Duodenal mucosa (tissue), 2 donors: ENCODE data around the gene ZG16B.

Experiments used
- H3K27ac ChIP-seq: one replicate; pipeline ENCODE4 v1.7.0; 2013; ENCODE audit warnings: low read depth, low read length
- H3K27me3 ChIP-seq, 2 donors: one replicate each; pipeline ENCODE4 v1.7.0; 2013; ENCODE audit warnings: low read length in 2 of 2, control low read depth in 1 of 2; ENCODE audit not compliant: insufficient read depth in 2 of 2, control insufficient read depth in 1 of 2
- H3K36me3 ChIP-seq, 2 donors: one replicate each; pipeline ENCODE4 v1.7.0; 2013; ENCODE audit warnings: low read length in 2 of 2, control low read depth in 1 of 2; ENCODE audit not compliant: insufficient read depth in 2 of 2, control insufficient read depth in 1 of 2
- H3K4me1 ChIP-seq, 2 donors: one replicate each; pipeline ENCODE4 v1.7.0; 2013; ENCODE audit warnings: low read length in 2 of 2, control low read depth in 1 of 2; ENCODE audit not compliant: insufficient read depth in 2 of 2, control insufficient read depth in 1 of 2
- H3K4me3 ChIP-seq, 2 donors: one replicate each; pipeline ENCODE4 v1.7.0; 2013; ENCODE audit warnings: low read length in 2 of 2, low read depth in 1 of 2
- H3K9ac ChIP-seq, 2 donors: one replicate each; pipeline ENCODE4 v1.7.0; 2013; ENCODE audit warnings: low read length in 2 of 2, low read depth in 1 of 2
- H3K9me3 ChIP-seq, 2 donors: one replicate each; pipeline ENCODE4 v1.7.0; 2013; ENCODE audit warnings: low read length in 2 of 2, control low read depth in 1 of 2; ENCODE audit not compliant: control insufficient read depth in 1 of 2

The ZG16B gene

DNA sequence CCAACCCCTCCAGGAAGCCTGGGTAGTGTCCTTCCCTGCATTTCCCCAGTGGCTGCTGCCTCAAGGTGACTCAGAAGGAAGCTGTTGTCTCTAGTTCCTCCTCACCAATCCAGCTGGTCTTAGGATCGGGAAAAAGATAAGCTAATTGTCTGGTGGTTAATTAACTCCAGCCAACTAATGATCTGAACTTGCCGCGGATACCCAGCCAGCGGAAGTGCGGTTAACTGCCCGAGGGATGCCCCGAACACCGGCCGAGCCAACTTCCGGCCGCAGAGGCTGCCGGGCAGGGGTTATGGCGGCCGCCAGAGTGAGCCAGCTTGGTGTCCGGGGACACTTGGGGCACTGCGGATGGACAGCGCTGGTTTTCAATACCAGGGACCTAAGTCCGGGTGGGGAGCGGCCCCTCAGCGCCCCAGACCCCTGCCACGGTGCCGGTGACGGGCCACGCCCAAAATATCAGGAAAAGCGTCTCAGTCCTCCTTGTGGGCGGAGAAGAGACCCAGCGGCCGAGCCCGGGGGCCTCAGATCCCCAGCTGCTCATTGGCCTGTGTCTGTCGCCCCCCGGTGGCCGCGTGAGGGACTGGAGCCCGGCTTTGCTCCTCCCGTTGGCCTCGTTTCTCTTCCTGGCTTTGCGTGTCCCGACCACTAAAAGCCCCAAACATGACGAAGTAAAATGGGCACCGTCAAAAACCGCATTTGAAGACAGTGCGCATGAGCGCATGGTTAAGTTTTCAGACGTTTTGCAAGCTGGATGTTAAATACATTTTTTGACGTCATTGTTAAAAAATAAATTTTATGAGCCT, 38.1 kb downstream of the ZG16B start:
- Histone ChIP-seq H3K36me3 (no peaks in the 10 kb centered on the region), H3K4me1 (peaks cover 4 to 5% of the 10 kb centered on the region in 2 donors), H3K4me3 (peak overlapping the region; percentile 63 to 86), H3K9me3 (no peaks in the 10 kb centered on the region), H3K9ac (peak overlapping the region; percentile 51 to 71), H3K27ac (peak overlapping the region; percentile 93), H3K27me3 (peaks cover 0 to 4% of the 10 kb centered on the region in 2 donors)

DNA sequence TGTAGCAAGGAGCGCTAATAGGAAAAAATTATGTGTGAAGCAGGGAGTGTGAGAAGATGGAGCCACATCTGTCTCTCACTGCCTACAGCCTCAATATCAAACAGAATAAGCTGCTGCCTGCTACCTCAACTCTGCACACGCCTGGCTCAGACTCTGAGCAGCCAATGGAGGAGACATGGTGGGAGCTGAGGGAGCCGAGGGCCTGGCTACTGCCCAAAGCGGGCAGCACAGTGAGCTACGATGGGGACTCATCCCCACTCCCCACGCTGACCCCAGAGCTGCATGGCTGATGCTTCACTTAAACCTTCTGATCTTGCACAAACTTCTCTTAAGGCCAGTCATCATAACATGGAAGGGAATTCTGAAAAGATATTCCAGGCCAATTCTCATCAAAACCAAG, 41.8 kb downstream of the ZG16B start:
- H3K4me3 ChIP-seq: no peak overlapping the region
- no peak overlapping the region for H3K9ac ChIP-seq

DNA sequence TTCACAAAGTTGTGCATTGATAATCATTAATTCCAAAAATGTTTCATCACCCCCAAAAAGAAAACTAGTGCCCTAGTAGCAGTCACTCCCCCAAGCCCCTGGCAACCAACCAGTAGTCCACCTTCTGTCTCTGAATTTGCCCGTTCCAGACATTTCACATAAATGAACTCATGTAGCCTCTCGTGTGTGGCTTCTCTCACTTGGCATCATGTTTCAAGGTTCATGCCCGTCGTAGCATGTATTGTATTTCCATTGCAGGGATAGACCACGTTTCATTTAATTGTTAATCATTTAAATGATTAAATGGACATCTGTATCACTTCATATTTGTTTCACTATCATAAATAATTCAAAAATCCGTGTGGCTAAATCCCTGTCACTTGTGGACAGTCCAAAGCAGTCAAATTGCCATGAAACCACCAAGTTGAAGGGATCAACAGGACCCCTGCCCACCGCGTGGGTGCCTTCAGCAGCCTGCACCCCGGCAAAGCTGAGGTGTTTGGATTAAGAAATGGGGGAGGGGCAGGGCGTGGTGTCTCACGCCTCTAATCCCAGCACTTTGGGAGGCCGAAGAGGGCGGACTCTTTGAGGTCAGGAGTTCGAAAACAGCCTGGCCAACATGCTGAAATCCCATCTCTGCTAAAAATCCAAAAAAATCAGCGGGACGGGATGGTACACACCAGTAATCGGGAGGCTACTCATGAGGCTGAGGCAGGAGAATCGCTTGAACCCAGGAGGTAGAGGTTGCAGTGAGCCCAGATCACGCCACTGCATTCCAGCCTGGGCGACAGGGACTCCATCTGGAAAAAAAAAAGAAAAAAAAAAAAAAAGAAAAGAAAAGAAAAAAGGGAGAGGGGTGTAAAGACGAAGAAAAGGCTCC, 44.2 kb downstream of the ZG16B start:
- no peak overlapping the region for H3K4me3 ChIP-seq
- H3K27ac ChIP-seq: no peak overlapping the region
- H3K36me3 ChIP-seq: no peaks in the 10 kb centered on the region
- no peak overlapping the region for H3K9ac ChIP-seq
- H3K4me1 ChIP-seq: peaks cover 5 to 6% of the 10 kb centered on the region in 2 donors
- H3K9me3 ChIP-seq: no peaks in the 10 kb centered on the region
- no peaks in the 10 kb centered on the region for H3K27me3 ChIP-seq

More for the DNA sequence above, 41.8 kb downstream of the ZG16B start:
- Histone ChIP-seq H3K27ac (no peak overlapping the region), H3K36me3 (no peaks in the 10 kb centered on the region), H3K27me3 (no peaks in the 10 kb centered on the region), H3K4me1 (peaks cover 10% of the 10 kb centered on the region in 2 donors), H3K9me3 (no peaks in the 10 kb centered on the region)

DNA sequence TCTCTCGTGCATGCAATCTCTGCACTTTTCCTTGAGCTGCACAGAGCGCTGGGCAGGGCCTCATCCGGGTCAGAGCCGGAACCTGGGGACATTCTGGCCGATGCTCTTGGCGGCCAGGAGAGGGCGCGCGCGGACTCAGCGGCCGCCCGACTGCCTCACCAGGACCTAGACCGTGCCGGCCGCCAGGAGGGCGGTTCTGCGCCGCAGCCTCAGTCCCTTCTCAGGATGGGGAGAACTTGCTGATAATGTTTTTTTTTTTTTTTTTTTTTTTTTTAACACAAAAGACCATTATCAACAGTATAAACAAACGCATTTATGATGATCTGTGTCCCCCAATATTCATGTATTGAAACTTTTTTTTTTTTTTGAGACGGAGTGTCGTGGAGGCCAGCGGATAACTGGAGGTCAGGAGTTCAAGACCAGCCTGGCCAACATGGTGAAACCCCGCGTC, 44.8 kb downstream of the ZG16B start:
- Histone ChIP-seq H3K9ac (no peak overlapping the region), H3K27ac (no peak overlapping the region), H3K4me3 (no peak overlapping the region), H3K9me3 (no peaks in the 10 kb centered on the region), H3K27me3 (no peaks in the 10 kb centered on the region), H3K36me3 (no peaks in the 10 kb centered on the region), H3K4me1 (peaks cover 5 to 6% of the 10 kb centered on the region in 2 donors)

DNA sequence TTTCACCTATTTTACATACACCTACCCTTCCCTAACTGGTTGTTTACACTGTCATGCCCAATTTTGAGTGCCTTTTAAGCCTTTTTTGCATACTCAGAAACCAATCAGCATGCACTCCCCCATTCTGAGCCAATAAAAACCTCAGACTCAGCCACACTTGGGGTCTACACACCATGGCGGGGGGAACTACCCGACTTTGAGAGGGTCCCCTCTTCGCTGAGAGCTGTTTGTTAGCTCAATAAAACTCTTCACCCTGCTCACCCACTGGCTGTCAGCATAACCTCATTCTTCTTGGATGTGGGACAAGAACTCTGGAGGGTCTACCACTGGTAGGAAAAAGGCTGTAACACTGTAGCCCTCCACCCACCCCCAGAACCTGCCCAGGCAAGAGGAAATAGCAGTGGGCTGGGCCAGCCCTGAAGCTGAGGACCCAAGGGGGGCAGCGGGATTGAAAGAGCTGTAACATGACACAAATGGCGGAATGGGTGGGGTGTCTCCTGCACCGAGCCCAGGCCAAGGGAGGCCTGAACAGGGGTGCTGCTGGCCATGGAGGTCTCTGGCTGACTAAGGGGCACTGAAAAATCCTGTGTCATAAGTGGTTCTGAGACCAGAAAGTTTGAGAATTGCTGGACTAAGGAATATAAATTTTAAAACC, 49.9 kb downstream of the ZG16B start:
- Histone ChIP-seq H3K9ac (no peak overlapping the region), H3K27me3 (no peaks in the 10 kb centered on the region), H3K4me1 (peaks cover 0 to 10% of the 10 kb centered on the region in 2 donors), H3K4me3 (no peak overlapping the region), H3K9me3 (no peaks in the 10 kb centered on the region), H3K27ac (no peak overlapping the region), H3K36me3 (no peaks in the 10 kb centered on the region)
